Nephron progenitor cell (in vitro differentiated cells): ENCODE data around the gene PCSK9.

ENCODE experiments used
- DNase-seq: peaks from one replicate; pipeline ENCODE4 v3.0.0; 2021
- H3K27ac Mint-ChIP-seq: 2 replicates; pipeline ENCODE4 v1.8.0; 2021; ENCODE audit warnings: mild to moderate bottlenecking, moderate library complexity, mixed read lengths
- H3K27me3 Mint-ChIP-seq: 2 replicates; pipeline ENCODE4 v1.8.0; 2021; ENCODE audit warnings: mild to moderate bottlenecking, low read depth, mixed read lengths; ENCODE audit not compliant: poor library complexity
- H3K36me3 Mint-ChIP-seq: 2 replicates; pipeline ENCODE4 v1.8.0; 2021; ENCODE audit warnings: low read depth, mixed read lengths
- H3K4me1 Mint-ChIP-seq: 2 replicates; pipeline ENCODE4 v1.8.0; 2021; ENCODE audit warnings: mixed read lengths
- H3K4me3 Mint-ChIP-seq: 2 replicates; pipeline ENCODE4 v1.8.0; 2021; ENCODE audit warnings: mild to moderate bottlenecking, moderate library complexity, mixed read lengths
- H3K9me3 Mint-ChIP-seq: 2 replicates; pipeline ENCODE4 v1.8.0; 2021; ENCODE audit warnings: mild to moderate bottlenecking, moderate library complexity, mixed read lengths
- TF ChIP-seq, protein P1 (sequence below): fragments of 200-600 bp; sonication (generic); IDR thresholded peaks from 2 replicates; pipeline ENCODE4 v1.5.0; 2021; ENCODE audit warnings: antibody characterized with exemption

Gene PCSK9

GRCh38 chr1:55078470-55078869 lies 39.1 kb downstream of the PCSK9 start:
- no peak for DNase-seq
- TF ChIP-seq, protein P1, sequence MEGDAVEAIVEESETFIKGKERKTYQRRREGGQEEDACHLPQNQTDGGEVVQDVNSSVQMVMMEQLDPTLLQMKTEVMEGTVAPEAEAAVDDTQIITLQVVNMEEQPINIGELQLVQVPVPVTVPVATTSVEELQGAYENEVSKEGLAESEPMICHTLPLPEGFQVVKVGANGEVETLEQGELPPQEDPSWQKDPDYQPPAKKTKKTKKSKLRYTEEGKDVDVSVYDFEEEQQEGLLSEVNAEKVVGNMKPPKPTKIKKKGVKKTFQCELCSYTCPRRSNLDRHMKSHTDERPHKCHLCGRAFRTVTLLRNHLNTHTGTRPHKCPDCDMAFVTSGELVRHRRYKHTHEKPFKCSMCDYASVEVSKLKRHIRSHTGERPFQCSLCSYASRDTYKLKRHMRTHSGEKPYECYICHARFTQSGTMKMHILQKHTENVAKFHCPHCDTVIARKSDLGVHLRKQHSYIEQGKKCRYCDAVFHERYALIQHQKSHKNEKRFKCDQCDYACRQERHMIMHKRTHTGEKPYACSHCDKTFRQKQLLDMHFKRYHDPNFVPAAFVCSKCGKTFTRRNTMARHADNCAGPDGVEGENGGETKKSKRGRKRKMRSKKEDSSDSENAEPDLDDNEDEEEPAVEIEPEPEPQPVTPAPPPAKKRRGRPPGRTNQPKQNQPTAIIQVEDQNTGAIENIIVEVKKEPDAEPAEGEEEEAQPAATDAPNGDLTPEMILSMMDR: no peak
- peaks cover 57% of the 10 kb centered on the region for H3K36me3 Mint-ChIP-seq
- no peak overlapping the region for H3K4me3 Mint-ChIP-seq
- no peaks in the 10 kb centered on the region for H3K9me3 Mint-ChIP-seq
- no peak overlapping the region for H3K27ac Mint-ChIP-seq
- H3K4me1 Mint-ChIP-seq: no peaks in the 10 kb centered on the region
- H3K27me3 Mint-ChIP-seq: no peaks in the 10 kb centered on the region

GRCh38 chr1:55079651-55080050 lies 40.3 kb downstream of the PCSK9 start:
- TF ChIP-seq, protein P1: no peak
- H3K4me3 Mint-ChIP-seq: no peak overlapping the region
- H3K36me3 Mint-ChIP-seq: peaks cover 66% of the 10 kb centered on the region
- H3K4me1 Mint-ChIP-seq: no peaks in the 10 kb centered on the region
- H3K27ac Mint-ChIP-seq: peak overlapping the region; percentile 34
- DNase-seq: no peak
- no peaks in the 10 kb centered on the region for H3K9me3 Mint-ChIP-seq
- H3K27me3 Mint-ChIP-seq: no peaks in the 10 kb centered on the region

- TF ChIP-seq, protein P1: no peak
- no peaks in the 10 kb centered on the region for H3K4me1 Mint-ChIP-seq
- H3K9me3 Mint-ChIP-seq: no peaks in the 10 kb centered on the region
- peak overlapping the region; percentile 21 for H3K27ac Mint-ChIP-seq
- peaks cover 65% of the 10 kb centered on the region for H3K36me3 Mint-ChIP-seq
- DNase-seq: no peak
- no peak overlapping the region for H3K4me3 Mint-ChIP-seq
- no peaks in the 10 kb centered on the region for H3K27me3 Mint-ChIP-seq
Measured at GRCh38 chr1:55081188-55081904, 42.0 kb downstream of the PCSK9 start.

DNA sequence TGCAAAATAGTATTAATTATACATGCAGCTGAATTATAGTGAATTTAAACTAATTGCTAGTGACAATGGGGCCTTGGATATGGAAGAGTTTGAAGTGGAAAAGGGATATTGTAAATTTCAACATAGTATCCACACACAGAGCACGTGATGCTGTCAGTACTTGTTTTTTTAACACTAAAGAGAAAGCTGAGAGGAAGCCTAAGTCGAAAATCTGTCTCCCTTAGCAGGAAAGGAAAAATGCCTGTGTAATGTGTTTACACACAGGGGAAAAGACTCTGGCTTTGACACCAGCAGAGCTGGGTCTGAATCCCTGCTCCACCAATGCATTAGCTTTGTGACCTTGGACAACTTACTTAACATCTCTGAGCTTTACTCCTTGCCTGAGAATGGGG lies 42.6 kb downstream of the PCSK9 start:
- H3K36me3 Mint-ChIP-seq: peaks cover 66% of the 10 kb centered on the region

DNA sequence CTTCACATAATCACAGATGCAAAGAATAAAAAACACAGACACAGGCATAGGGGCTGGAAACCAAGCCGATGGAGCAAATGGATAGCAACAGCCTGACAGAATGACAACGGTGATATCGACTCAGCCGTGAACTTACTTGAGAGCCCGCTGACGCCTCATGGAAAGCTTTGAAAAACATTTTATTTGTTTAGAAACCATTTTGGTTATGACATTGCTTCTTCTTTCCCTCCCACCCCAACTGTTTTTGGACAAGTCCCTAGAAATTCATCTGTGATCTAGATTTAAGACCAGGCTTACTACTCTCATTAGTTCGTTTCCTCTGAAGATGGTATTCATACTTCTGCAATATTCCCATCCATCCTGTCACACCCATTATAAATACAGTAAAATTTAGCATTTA lies 44.9 kb downstream of the PCSK9 start:
- TF ChIP-seq, protein P1: no peak
- DNase-seq: no peak
- Mint-ChIP-seq H3K9me3 (no peaks in the 10 kb centered on the region), H3K4me3 (no peak overlapping the region), H3K36me3 (peaks cover 68% of the 10 kb centered on the region), H3K27ac (no peak overlapping the region), H3K4me1 (peaks cover 12% of the 10 kb centered on the region), H3K27me3 (no peaks in the 10 kb centered on the region)

More for the DNA sequence above, 42.6 kb downstream of the PCSK9 start:
- Mint-ChIP-seq H3K4me1 (no peaks in the 10 kb centered on the region), H3K27me3 (no peaks in the 10 kb centered on the region), H3K9me3 (no peaks in the 10 kb centered on the region), H3K27ac (peak overlapping the region; percentile 21), H3K4me3 (no peak overlapping the region)
- no peak for DNase-seq
- TF ChIP-seq, protein P1: no peak

- Mint-ChIP-seq H3K27me3 (no peaks in the 10 kb centered on the region), H3K27ac (peak overlapping the region; percentile 91), H3K4me1 (peaks cover 12% of the 10 kb centered on the region), H3K36me3 (peaks cover 73% of the 10 kb centered on the region), H3K9me3 (no peaks in the 10 kb centered on the region), H3K4me3 (no peak overlapping the region)
- DNase-seq: no peak
- TF ChIP-seq, protein P1: no peak
Measured at GRCh38 chr1:55087439-55087838, 48.1 kb downstream of the PCSK9 start.
